ENCODE data around the gene DNAH2. TPM values are rescaled to one million over a fixed set of nuclear protein-coding genes. Genes with fewer than 3 reads are reported as not detected.

Gene DNAH2
- total RNA-seq, 2 experiments from 2014 or later: not detected

DNA sequence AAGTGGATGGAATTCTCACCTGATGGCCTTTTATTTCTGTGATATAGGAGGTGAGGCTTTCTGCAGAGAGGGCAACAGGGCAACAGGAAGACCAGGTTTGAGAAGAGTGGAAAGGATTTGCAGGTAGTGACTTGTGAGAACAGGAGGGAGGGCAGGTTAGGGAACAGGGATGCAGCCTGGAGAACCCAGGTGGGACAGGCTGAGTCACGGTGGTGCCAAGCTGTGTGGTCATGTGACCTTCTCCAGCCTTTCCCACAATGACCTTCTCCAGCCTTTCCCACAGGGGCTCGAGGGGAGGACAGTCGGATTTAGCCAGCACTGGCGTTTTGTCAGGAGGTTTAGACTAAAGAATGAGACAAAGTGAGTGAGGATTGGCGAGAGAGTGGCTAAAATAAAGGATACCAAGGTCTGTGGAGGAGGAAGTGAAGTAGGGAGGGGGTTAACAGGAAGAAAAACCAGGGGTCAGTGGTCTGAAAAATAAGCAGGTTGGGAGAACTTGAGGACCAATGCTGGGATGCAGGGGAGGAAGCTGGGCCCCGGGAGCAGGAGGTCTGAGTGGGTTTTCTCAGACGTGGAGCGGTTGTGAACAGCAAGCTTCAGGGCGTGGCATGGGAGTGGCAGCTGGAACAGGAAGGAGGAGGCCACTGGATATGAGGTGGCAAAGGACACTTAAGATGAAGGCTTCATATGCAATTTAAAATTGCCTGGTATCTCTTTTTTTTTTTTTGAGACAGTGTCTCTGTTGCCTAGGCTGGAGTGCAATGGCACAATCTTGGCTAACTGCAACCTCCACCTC lies 37.7 kb downstream of the DNAH2 start:
- TF ChIP-seq, protein P1, sequence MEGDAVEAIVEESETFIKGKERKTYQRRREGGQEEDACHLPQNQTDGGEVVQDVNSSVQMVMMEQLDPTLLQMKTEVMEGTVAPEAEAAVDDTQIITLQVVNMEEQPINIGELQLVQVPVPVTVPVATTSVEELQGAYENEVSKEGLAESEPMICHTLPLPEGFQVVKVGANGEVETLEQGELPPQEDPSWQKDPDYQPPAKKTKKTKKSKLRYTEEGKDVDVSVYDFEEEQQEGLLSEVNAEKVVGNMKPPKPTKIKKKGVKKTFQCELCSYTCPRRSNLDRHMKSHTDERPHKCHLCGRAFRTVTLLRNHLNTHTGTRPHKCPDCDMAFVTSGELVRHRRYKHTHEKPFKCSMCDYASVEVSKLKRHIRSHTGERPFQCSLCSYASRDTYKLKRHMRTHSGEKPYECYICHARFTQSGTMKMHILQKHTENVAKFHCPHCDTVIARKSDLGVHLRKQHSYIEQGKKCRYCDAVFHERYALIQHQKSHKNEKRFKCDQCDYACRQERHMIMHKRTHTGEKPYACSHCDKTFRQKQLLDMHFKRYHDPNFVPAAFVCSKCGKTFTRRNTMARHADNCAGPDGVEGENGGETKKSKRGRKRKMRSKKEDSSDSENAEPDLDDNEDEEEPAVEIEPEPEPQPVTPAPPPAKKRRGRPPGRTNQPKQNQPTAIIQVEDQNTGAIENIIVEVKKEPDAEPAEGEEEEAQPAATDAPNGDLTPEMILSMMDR (IDR thresholded peaks at IDR 0.05): no peak
- ChIA-PET POLR2A (no interaction called here), CTCF (interaction anchor here (1.5 to 2.7 kb wide), 2 partner anchors 12 kb away, joined by 4 to 12 read pairs; no protein-coding TSS in a partner anchor)
- H3K27ac Mint-ChIP-seq: no peak overlapping the region
- ATAC-seq: no peak
- H3K9me3 Mint-ChIP-seq: no peaks in the 10 kb centered on the region
- DNase-seq: no peak
- H3K27me3 Mint-ChIP-seq: no peaks in the 10 kb centered on the region
- H3K36me3 Mint-ChIP-seq (ENCODE audit: low read depth): no peaks in the 10 kb centered on the region
- H3K4me3 Mint-ChIP-seq: no peak overlapping the region
- intact Hi-C loops (cut with micrococcal nuclease): no loop called here
- H3K4me1 Mint-ChIP-seq (ENCODE audit: low read depth): no peaks in the 10 kb centered on the region

DNA sequence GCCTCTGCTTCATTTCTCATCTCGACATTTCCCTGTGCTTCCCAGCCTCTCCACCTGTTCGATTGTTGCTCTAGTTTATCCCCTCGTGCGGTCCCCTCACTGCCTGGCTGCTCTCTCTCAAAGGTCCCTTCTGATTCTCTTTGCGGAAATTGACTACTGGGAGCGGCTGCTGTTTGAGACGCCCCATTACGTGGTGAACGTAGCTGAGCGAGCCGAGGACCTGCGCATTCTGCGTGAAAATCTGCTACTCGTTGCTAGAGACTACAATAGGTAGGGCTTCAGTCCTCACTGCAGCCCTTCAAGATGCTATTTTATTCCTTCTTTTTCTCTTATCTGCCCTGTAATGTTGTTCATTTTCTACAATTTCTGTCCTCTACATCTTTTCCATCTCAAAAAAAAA lies 39.4 kb downstream of the DNAH2 start:
- Mint-ChIP-seq H3K27me3 (no peaks in the 10 kb centered on the region), H3K27ac (no peak overlapping the region), H3K9me3 (no peaks in the 10 kb centered on the region), H3K4me3 (no peak overlapping the region), H3K36me3 (ENCODE audit: low read depth) (no peaks in the 10 kb centered on the region), H3K4me1 (ENCODE audit: low read depth) (no peaks in the 10 kb centered on the region)
- ChIA-PET CTCF (interaction anchor here (2.7 kb wide), 1 partner anchor 13 kb away, joined by 12 read pairs; no protein-coding TSS in a partner anchor), POLR2A (interaction anchor here (0.9 kb wide), 1 partner anchor 80 kb away, joined by 3 read pairs; no protein-coding TSS in a partner anchor)
- TF ChIP-seq, protein P1 (IDR thresholded peaks at IDR 0.05): no peak
- intact Hi-C loops (cut with micrococcal nuclease): no loop called here
- no peak for DNase-seq
- ATAC-seq: no peak

DNA sequence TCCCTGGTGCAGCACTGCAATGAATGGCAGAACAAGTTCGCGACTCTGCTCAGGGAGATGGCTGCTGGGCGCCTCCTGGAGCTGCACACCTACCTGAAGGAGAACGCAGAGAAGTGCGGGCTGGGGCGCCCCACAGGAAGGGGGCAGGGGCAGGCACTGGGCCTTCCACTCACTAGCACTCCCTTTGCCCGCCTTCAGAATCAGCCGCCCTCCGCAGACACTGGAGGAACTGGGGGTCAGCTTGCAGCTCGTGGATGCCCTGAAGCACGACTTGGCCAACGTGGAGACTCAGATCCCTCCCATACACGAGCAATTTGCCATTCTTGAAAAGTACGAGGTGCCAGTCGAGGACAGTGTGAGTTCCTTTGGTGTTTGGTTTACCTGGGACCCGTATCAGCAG lies 46.4 kb downstream of the DNAH2 start:
- no peaks in the 10 kb centered on the region for H3K4me1 Mint-ChIP-seq (ENCODE audit: low read depth)
- H3K36me3 Mint-ChIP-seq (ENCODE audit: low read depth): no peaks in the 10 kb centered on the region
- intact Hi-C loops (cut with micrococcal nuclease): no loop called here
- H3K27me3 Mint-ChIP-seq: peaks cover 10% of the 10 kb centered on the region
- POLR2A ChIA-PET: no interaction called here
- CTCF ChIA-PET: interaction anchor here (1.4 kb wide), 1 partner anchor 21 kb away, joined by 7 read pairs; no protein-coding TSS in a partner anchor
- H3K9me3 Mint-ChIP-seq: no peaks in the 10 kb centered on the region
- ATAC-seq (no peak), DNase-seq (no peak)
- no peak overlapping the region for H3K27ac Mint-ChIP-seq
- H3K4me3 Mint-ChIP-seq: no peak overlapping the region
- TF ChIP-seq, protein P1 (IDR thresholded peaks at IDR 0.05): no peak

DNA sequence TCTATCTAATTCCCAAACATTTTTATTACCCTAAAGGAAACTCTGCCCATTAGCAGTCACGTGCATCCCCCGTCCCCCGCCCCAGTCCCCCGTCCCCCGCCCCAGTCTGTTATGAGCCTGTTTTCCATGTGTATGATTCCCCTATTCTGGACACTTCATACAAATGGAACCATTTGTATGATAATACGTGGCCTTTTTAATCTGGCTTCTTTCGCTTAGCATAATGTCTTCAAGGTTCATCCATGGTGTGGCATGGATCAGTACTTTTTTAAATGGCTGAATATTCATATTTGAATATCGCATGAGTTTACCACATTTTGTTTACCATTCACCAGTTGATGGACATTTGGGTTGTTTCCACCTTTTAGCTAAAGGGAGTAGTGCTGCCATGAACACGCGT lies 49.5 kb downstream of the DNAH2 start:
- ATAC-seq: no peak
- Mint-ChIP-seq H3K27me3 (peaks cover 13% of the 10 kb centered on the region), H3K36me3 (ENCODE audit: low read depth) (no peaks in the 10 kb centered on the region), H3K27ac (no peak overlapping the region), H3K4me1 (ENCODE audit: low read depth) (no peaks in the 10 kb centered on the region), H3K4me3 (no peak overlapping the region), H3K9me3 (no peaks in the 10 kb centered on the region)
- intact Hi-C loops (cut with micrococcal nuclease): no loop called here
- TF ChIP-seq, protein P1 (IDR thresholded peaks at IDR 0.05): no peak
- POLR2A ChIA-PET: interaction anchor here (0.6 kb wide), 1 partner anchor 835 kb away, joined by 3 read pairs; no protein-coding TSS in a partner anchor
- CTCF ChIA-PET: interaction anchor here (1.4 to 1.8 kb wide), 2 partner anchors 11 to 56 kb away, joined by 3 to 4 read pairs; no protein-coding TSS in a partner anchor
- no peak for DNase-seq

DNA sequence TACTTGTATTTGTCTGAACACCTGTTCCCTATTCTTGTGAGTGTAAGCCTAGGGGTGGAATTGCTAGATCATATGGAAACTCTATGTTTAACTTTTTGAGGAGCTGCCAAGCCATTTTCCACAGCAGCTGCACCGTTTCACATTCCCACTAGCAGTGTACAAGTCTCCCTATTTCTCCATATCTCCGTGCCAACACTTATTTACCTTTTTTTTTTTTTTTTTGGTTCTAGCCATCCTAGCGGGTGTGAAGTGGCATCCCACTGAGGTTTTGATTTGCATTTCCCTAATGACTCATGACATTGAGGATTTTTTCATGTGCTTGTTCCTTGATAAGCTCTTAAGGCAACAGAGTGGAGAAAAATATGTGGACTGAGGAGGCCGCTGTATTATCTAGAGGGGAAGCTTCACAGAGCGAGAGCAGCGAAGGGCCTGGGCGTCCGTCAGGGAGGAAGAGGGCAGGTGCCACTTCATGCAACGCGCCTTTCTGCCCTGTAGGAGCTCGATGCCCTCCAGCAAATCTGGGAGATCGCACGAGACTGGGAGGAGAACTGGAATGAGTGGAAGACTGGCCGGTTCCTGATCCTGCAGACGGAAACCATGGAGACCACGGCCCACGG lies 50.0 kb downstream of the DNAH2 start:
- ChIA-PET POLR2A (interaction anchor here (0.6 kb wide), 1 partner anchor 835 kb away, joined by 3 read pairs; no protein-coding TSS in a partner anchor), CTCF (interaction anchor here (1.1 to 1.8 kb wide), 3 partner anchors 12 to 56 kb away, joined by 3 to 4 read pairs (median 3); no protein-coding TSS in a partner anchor)
- H3K27me3 Mint-ChIP-seq: peaks cover 13% of the 10 kb centered on the region
- no peaks in the 10 kb centered on the region for H3K9me3 Mint-ChIP-seq
- intact Hi-C loops (cut with micrococcal nuclease): no loop called here
- no peak overlapping the region for H3K27ac Mint-ChIP-seq
- TF ChIP-seq, protein P1 (IDR thresholded peaks at IDR 0.05): no peak
- H3K4me3 Mint-ChIP-seq: no peak overlapping the region
- H3K36me3 Mint-ChIP-seq (ENCODE audit: low read depth): no peaks in the 10 kb centered on the region
- no peak for DNase-seq
- ATAC-seq: no peak
- H3K4me1 Mint-ChIP-seq (ENCODE audit: low read depth): no peaks in the 10 kb centered on the region
